SU-DHL-6 (cell line): ENCODE data around the gene PLA2G2E.

ENCODE experiments used
- EZH2phosphoT487 ChIP-seq: fragments of 200-600 bp; sonication (generic), shearing (Covaris generic); conservative IDR thresholded peaks from 2 replicates; pipeline ENCODE4 v1.6.1; 2018; ENCODE audit warnings: mild to moderate bottlenecking, antibody characterized with exemption, low read length, moderate library complexity, mixed read lengths
- TF ChIP-seq, protein P1 (sequence below): fragments of 200-600 bp; sonication (generic); IDR thresholded peaks from one replicate; pipeline ENCODE4 v1.5.1; 2017; ENCODE audit warnings: antibody characterized with exemption, mild to moderate bottlenecking, low read length, moderate library complexity; ENCODE audit not compliant: insufficient read depth, poor library complexity, severe bottlenecking

- TF ChIP-seq, protein P1, sequence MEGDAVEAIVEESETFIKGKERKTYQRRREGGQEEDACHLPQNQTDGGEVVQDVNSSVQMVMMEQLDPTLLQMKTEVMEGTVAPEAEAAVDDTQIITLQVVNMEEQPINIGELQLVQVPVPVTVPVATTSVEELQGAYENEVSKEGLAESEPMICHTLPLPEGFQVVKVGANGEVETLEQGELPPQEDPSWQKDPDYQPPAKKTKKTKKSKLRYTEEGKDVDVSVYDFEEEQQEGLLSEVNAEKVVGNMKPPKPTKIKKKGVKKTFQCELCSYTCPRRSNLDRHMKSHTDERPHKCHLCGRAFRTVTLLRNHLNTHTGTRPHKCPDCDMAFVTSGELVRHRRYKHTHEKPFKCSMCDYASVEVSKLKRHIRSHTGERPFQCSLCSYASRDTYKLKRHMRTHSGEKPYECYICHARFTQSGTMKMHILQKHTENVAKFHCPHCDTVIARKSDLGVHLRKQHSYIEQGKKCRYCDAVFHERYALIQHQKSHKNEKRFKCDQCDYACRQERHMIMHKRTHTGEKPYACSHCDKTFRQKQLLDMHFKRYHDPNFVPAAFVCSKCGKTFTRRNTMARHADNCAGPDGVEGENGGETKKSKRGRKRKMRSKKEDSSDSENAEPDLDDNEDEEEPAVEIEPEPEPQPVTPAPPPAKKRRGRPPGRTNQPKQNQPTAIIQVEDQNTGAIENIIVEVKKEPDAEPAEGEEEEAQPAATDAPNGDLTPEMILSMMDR, result no peak
- TF ChIP-seq EZH2phosphoT487, result no peak
Observed at GRCh38 chr1:19963636-19964035, 40.2 kb upstream of the PLA2G2E start.
